PC-9 (cell line): ENCODE measurements around the gene GPR89A.
"Not testable (repeated sequence)": the region's sequence is repeated elsewhere in the genome, so short reads cannot be mapped to it uniquely, and the experiment has no call there.

ENCODE experiments used
- CTCF ChIP-seq: fragments of 200-600 bp; sonication (generic); conservative IDR thresholded peaks from 2 replicates; pipeline ENCODE4 v1.6.1; 2017; ENCODE audit warnings: mixed run types, antibody characterized with exemption, mild to moderate bottlenecking, moderate library complexity
- EZH2 ChIP-seq: fragments of 200-600 bp; sonication (generic); IDR thresholded peaks from 2 replicates; pipeline ENCODE4 v1.8.0; 2017; ENCODE audit warnings: antibody characterized with exemption, low read depth

GRCh38 chr1:145596236-145596635, 11.6 kb upstream of the GPR89A start:
- TF ChIP-seq CTCF, EZH2: not testable (repeated sequence)
